H1 (cell line): ENCODE results near the gene PRKAR2B. TPM values are rescaled to one million over a fixed set of nuclear protein-coding genes. Genes with fewer than 3 reads are reported as not detected.

Source experiments
- CTCF ChIA-PET: fragments of 300-600 bp; sonication (Branson Sonifier 250); formaldehyde crosslinking; loops from one replicate; lab custom pipeline; 2021; ENCODE audit not compliant: partially characterized antibody; lab: Charles Lee
- POLR2A ChIA-PET: fragments of 300-600 bp; sonication (Branson Sonifier 250); formaldehyde crosslinking; loops from one replicate; lab custom pipeline; 2021; ENCODE audit warnings: inconsistent platforms; ENCODE audit not compliant: partially characterized antibody; lab: Charles Lee
- DNase-seq, 2 experiments: peaks; one replicate each; pipeline versions ENCODE4 v3.0.0 to v3.0.0-alpha.2; 2010 to 2022; ENCODE audit warnings: low spot score in 2 of 2, low read depth in 1 of 2, mixed read lengths in 1 of 2
- FAIRE-seq: peaks from 2 replicates; lab custom pipeline; 2011; peaks lifted over from hg19 to GRCh38; lab: Jason Lieb, UNC
- H2AFZ ChIP-seq: 2 replicates; pipeline ENCODE4 v1.8.1; 2012; ENCODE audit warnings: low read length, inconsistent platforms
- H2AK5ac ChIP-seq: 2 replicates; pipeline ENCODE4 v1.6.1; 2013; ENCODE audit warnings: low read depth, low read length
- H2BK120ac ChIP-seq: replicated peaks from 2 replicates; pipeline ENCODE3; 2013; ENCODE audit warnings: low read depth, low read length, inconsistent platforms
- H2BK12ac ChIP-seq: 2 replicates; pipeline ENCODE4 v1.6.1; 2013; ENCODE audit warnings: low read depth, low read length
- H2BK15ac ChIP-seq: 2 replicates; pipeline ENCODE4 v1.6.1; 2013; ENCODE audit warnings: low read length
- H2BK20ac ChIP-seq: 2 replicates; pipeline ENCODE4 v1.6.1; 2013; ENCODE audit warnings: low read length
- H2BK5ac ChIP-seq: 2 replicates; pipeline ENCODE4 v1.6.1; 2013; ENCODE audit warnings: low read depth, low read length
- H3K14ac ChIP-seq: 2 replicates; pipeline ENCODE4 v1.6.1; 2013; ENCODE audit warnings: inconsistent platforms; ENCODE audit not compliant: insufficient read length
- H3K18ac ChIP-seq: 2 replicates; pipeline ENCODE4 v1.6.1; 2013; ENCODE audit warnings: low read length; ENCODE audit errors: extremely low read depth
- H3K23ac ChIP-seq: 2 replicates; pipeline ENCODE4 v1.6.1; 2013; ENCODE audit warnings: inconsistent platforms; ENCODE audit not compliant: insufficient read length
- H3K23me2 ChIP-seq: 2 replicates; pipeline ENCODE4 v1.6.1; 2013; ENCODE audit warnings: low read depth, low read length
- H3K27ac ChIP-seq: 2 replicates; pipeline ENCODE4 v1.6.1; 2011; ENCODE audit warnings: low read depth, low read length, inconsistent platforms
- H3K27me3 ChIP-seq, 4 experiments: replicated peaks in 1 of 4; 1 replicate in 1 of 4; 2 replicates in 3 of 4; pipeline versions ENCODE4 v1.6.1 to v1.8.1; 2011 to 2013; ENCODE audit warnings: low read length in 3 of 4, mild to moderate bottlenecking in 3 of 4, inconsistent platforms in 2 of 4, mixed read lengths in 2 of 4, moderate library complexity in 1 of 4; ENCODE audit not compliant: control insufficient read depth in 3 of 4, insufficient read depth in 3 of 4; ENCODE audit errors: extremely low read depth in 1 of 4
- H3K36me3 ChIP-seq, 4 experiments: 2 replicates each; pipeline versions ENCODE4 v1.6.1 to v1.8.1; 2011 to 2013; ENCODE audit warnings: mild to moderate bottlenecking in 4 of 4, low read length in 3 of 4, moderate library complexity in 2 of 4, control low read depth in 1 of 4, inconsistent platforms in 1 of 4; ENCODE audit not compliant: insufficient read depth in 4 of 4, control insufficient read depth in 2 of 4
- H3K4ac ChIP-seq: replicated peaks from 2 replicates; pipeline ENCODE3; 2013; ENCODE audit warnings: low read length, low read depth, mixed read lengths, inconsistent platforms; ENCODE audit not compliant: insufficient read length
- H3K4me1 ChIP-seq, 4 experiments: replicated peaks in 1 of 4; 1 replicate in 1 of 4; 2 replicates in 3 of 4; pipeline versions ENCODE4 v1.6.1 to v1.8.1; 2011 to 2013; ENCODE audit warnings: low read length in 3 of 4, inconsistent platforms in 2 of 4, mixed read lengths in 1 of 4; ENCODE audit not compliant: insufficient read depth in 4 of 4, control insufficient read depth in 3 of 4
- H3K4me2 ChIP-seq, 2 experiments: 2 replicates each; pipeline versions ENCODE4 v1.6.1 to v1.8.1; 2011 to 2013; ENCODE audit warnings: low read depth in 2 of 2, low read length in 2 of 2, control low read depth in 1 of 2, inconsistent platforms in 1 of 2, mild to moderate bottlenecking in 1 of 2; ENCODE audit not compliant: insufficient read depth in 1 of 2
- H3K4me3 ChIP-seq, 4 experiments: fragments of 200-600, 300-600 bp in 1 of 4; sonication (generic), shearing (Covaris generic), sonication (Bioruptor Twin) in 1 of 4; 2 replicates each; pipeline versions ENCODE4 v1.5.1 to v1.8.1; 2011 to 2016; ENCODE audit warnings: low read length in 4 of 4, low read depth in 3 of 4, control low read depth in 2 of 4, inconsistent platforms in 2 of 4, mild to moderate bottlenecking in 2 of 4, mixed read lengths in 1 of 4, moderate library complexity in 1 of 4; ENCODE audit not compliant: insufficient read depth in 2 of 4; ENCODE audit errors: extremely low read depth in 1 of 4
- H3K56ac ChIP-seq: replicated peaks from 2 replicates; pipeline ENCODE3; 2013; ENCODE audit warnings: low read depth, mild to moderate bottlenecking, mixed read lengths, low read length, inconsistent platforms; ENCODE audit not compliant: insufficient read length
- H3K79me1 ChIP-seq: 2 replicates; pipeline ENCODE4 v1.6.1; 2013; ENCODE audit warnings: low read depth, low read length, control low read depth
- H3K79me2 ChIP-seq, 2 experiments: 2 replicates each; pipeline versions ENCODE4 v1.6.1 to v1.8.1; 2012 to 2013; ENCODE audit warnings: low read length in 2 of 2, mild to moderate bottlenecking in 2 of 2, inconsistent platforms in 1 of 2; ENCODE audit not compliant: insufficient read depth in 2 of 2, control insufficient read depth in 1 of 2
- H3K9ac ChIP-seq, 4 experiments: replicated peaks in 1 of 4; 1 replicate in 1 of 4; 2 replicates in 3 of 4; pipeline versions ENCODE4 v1.6.1 to v1.8.1; 2011 to 2013; ENCODE audit warnings: low read depth in 3 of 4, low read length in 3 of 4, control low read depth in 2 of 4, mild to moderate bottlenecking in 2 of 4, moderate library complexity in 2 of 4, inconsistent platforms in 1 of 4; ENCODE audit errors: extremely low read depth in 1 of 4
- H3K9me3 ChIP-seq, 2 experiments: 2 replicates each; pipeline versions ENCODE4 v1.6.1 to v1.8.1; 2012 to 2013; ENCODE audit warnings: mild to moderate bottlenecking in 2 of 2, moderate library complexity in 2 of 2, control low read depth in 1 of 2, inconsistent platforms in 1 of 2, low read depth in 1 of 2, low read length in 1 of 2, mixed read lengths in 1 of 2; ENCODE audit not compliant: insufficient read depth in 2 of 2
- H4K20me1 ChIP-seq, 2 experiments: replicated peaks in 1 of 2; 2 replicates each; pipeline versions ENCODE3 to v1.8.1; 2011 to 2013; ENCODE audit warnings: inconsistent platforms in 2 of 2, low read length in 2 of 2, mild to moderate bottlenecking in 1 of 2; ENCODE audit not compliant: insufficient read depth in 2 of 2, control insufficient read depth in 1 of 2
- H4K5ac ChIP-seq: 2 replicates; pipeline ENCODE4 v1.6.1; 2013; ENCODE audit warnings: low read length, low read depth, mixed read lengths, inconsistent platforms; ENCODE audit not compliant: insufficient read length
- H4K8ac ChIP-seq: 2 replicates; pipeline ENCODE4 v1.8.0; 2013; ENCODE audit warnings: mild to moderate bottlenecking, moderate library complexity, low read length, inconsistent platforms; ENCODE audit not compliant: insufficient read depth; ENCODE audit errors: extremely low read depth
- H4K91ac ChIP-seq: replicated peaks from 2 replicates; pipeline ENCODE3; 2013; ENCODE audit warnings: low read length, mixed read lengths, inconsistent platforms; ENCODE audit not compliant: insufficient read length
- GTF2F1 ChIP-seq: IDR thresholded peaks from 2 replicates; pipeline ENCODE4 v1.6.1; 2012; ENCODE audit warnings: low read depth, low read length, improper control_type of control experiment, borderline replicate concordance
- HDAC6 ChIP-seq: IDR thresholded peaks from one replicate; pipeline ENCODE4 v1.7.1; 2012; ENCODE audit warnings: low read depth, mild to moderate bottlenecking, inconsistent platforms, low read length, moderate library complexity
- JUN ChIP-seq: IDR thresholded peaks from 2 replicates; pipeline ENCODE4 v1.6.1; 2011; ENCODE audit warnings: low read depth, mild to moderate bottlenecking, improper control_type of control experiment, low read length
- KDM4A ChIP-seq: IDR thresholded peaks from one replicate; pipeline ENCODE4 v1.7.1; 2012; ENCODE audit warnings: low read depth, mild to moderate bottlenecking, moderate library complexity, low read length, inconsistent platforms; ENCODE audit not compliant: severe bottlenecking
- KDM5A ChIP-seq: fragments of 200-600 bp; IDR thresholded peaks from 2 replicates; pipeline ENCODE4 v1.7.1; 2012; ENCODE audit warnings: mild to moderate bottlenecking, low read length, inconsistent platforms, mixed read lengths
- RNF2 ChIP-seq: fragments of 200-900, 300-1000 bp; sonication (generic); IDR thresholded peaks from 2 replicates; pipeline ENCODE4 v1.7.1; 2016; ENCODE audit warnings: borderline replicate concordance, low read depth, mild to moderate bottlenecking, antibody characterized with exemption, low read length; ENCODE audit not compliant: poor library complexity, severe bottlenecking; ENCODE audit errors: missing control alignments
- SIRT6 ChIP-seq: IDR thresholded peaks from one replicate; pipeline ENCODE4 v1.7.1; 2012; ENCODE audit warnings: low read length, inconsistent platforms
- WGBS, 2 experiments: shearing (Covaris generic) in 1 of 2; methylation state at CpG; one replicate each; pipeline versions ENCODE4 v1.1.6 to v1.1.7; 2013 to 2015; ENCODE audit warnings: low lambda C conversion rate in 2 of 2, mixed read lengths in 2 of 2, inconsistent platforms in 1 of 2, low coverage in 1 of 2, missing lambda C conversion rate in 1 of 2; ENCODE audit not compliant: insufficient replicate concordance in 2 of 2, insufficient coverage in 1 of 2, insufficient read length in 1 of 2; ENCODE audit errors: extremely low coverage in 1 of 2, missing lambda C conversion rate in 1 of 2; 5-methylcytosine and 5-hydroxymethylcytosine counted together
- polyA plus RNA-seq, 7 experiments: library from polyadenylated mRNA; depleted of rRNA in 3 of 7; stranded (reverse) in 5 of 7; unstranded in 2 of 7; fragments of >200 nt in 5 of 7; fragments of 200-250 nt in 2 of 7; gene quantifications; 1 replicate in 5 of 7; 2 replicates in 1 of 7; 4 replicates in 1 of 7; pipeline versions ENCODE4 v1.2.1 to v1.2.3, GENCODE V29; 2011 to 2013; ENCODE audit warnings: missing spikeins in 2 of 7, mixed read lengths in 2 of 7
- total RNA-seq: library from RNA; stranded (reverse); fragmentation: NEBNext Ultra II Directional; extraction: Animal tissue kit (Norgen Biotek cat#: 25700); gene quantifications from 2 replicates; pipeline ENCODE4 v1.2.1, GENCODE V29; 2021
- TF ChIP-seq, protein P1 (sequence below): IDR thresholded peaks from 2 replicates; pipeline ENCODE4 v1.6.1; 2012; ENCODE audit warnings: low read length, inconsistent platforms

The PRKAR2B gene
- total and polyA plus RNA-seq, 2 of the 8 experiments (the other 6 are each of a cell fraction or from before 2014, with no cell fraction given): 10.4 to 37.0 TPM

DNA sequence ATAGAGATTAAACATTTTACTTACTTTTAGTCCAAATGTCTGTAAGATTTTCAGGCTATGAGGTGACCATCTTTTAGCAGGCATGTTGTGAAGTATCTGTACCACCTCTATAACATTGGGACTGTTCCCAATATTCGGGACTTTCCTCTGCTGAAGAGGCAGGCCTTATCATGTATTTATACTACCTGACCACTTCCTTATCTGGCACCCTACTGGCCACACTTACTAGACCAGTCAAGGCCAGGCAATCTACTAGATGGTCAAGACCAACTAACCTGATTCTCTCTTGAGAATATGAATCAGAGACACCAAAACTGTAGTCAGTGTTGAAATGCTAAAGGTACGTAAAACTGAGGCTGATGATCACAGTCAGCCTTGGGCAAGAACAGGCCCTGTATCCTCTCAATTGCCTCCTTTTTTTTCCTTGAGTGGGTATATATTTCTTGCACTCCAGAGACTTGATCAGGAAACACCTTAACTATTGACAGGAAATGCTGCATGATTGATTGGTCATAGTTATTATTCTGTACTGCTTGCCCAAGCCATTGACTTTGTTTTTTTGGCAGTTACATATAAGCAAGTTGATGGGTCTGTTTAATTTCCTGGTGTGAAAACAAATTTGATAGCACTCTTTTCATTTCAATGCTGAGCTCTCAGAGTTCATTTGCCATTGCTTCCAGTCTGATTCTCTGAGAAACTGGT, 5.2 kb upstream of the PRKAR2B start:
- WGBS, 2 experiments: 96% methylated on average over 2 of the region's 2 CpGs; no CpG with 5 or more reads in 1 of the 2 experiments
- H4K20me1 ChIP-seq: no peaks in the 10 kb centered on the region
- no peak overlapping the region for H4K8ac ChIP-seq
- H3K56ac ChIP-seq: no peak overlapping the region
- H3K4me2 ChIP-seq: no peak overlapping the region
- TF ChIP-seq KDM5A: no peak
- TF ChIP-seq HDAC6: no peak
- TF ChIP-seq GTF2F1: no peak
- TF ChIP-seq RNF2: no peak
- TF ChIP-seq SIRT6: no peak
- no peak for TF ChIP-seq JUN
- TF ChIP-seq KDM4A: no peak
- TF ChIP-seq, protein P1, sequence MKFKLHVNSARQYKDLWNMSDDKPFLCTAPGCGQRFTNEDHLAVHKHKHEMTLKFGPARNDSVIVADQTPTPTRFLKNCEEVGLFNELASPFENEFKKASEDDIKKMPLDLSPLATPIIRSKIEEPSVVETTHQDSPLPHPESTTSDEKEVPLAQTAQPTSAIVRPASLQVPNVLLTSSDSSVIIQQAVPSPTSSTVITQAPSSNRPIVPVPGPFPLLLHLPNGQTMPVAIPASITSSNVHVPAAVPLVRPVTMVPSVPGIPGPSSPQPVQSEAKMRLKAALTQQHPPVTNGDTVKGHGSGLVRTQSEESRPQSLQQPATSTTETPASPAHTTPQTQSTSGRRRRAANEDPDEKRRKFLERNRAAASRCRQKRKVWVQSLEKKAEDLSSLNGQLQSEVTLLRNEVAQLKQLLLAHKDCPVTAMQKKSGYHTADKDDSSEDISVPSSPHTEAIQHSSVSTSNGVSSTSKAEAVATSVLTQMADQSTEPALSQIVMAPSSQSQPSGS: no peak
- no peak overlapping the region for H3K27ac ChIP-seq
- FAIRE-seq (no peak), DNase-seq (no peak)
- H3K4me1 ChIP-seq: peaks cover 0 to 2% (median under 1%) of the 10 kb centered on the region in 4 experiments; a peak in 2 of 7 replicates
- H3K9me3 ChIP-seq: peaks cover 0 to 8% of the 10 kb centered on the region in 2 experiments; a peak in 1 of 4 replicates
- ChIA-PET CTCF (interaction anchor here (0.6 to 1.0 kb wide), 2 partner anchors 14 to 404 kb away, joined by 3 to 4 read pairs; no protein-coding TSS in a partner anchor), POLR2A (no interaction called here)
- no peak overlapping the region for H2BK20ac ChIP-seq
- no peak overlapping the region for H3K18ac ChIP-seq
- no peak overlapping the region for H2BK15ac ChIP-seq
- no peak overlapping the region for H3K4ac ChIP-seq
- no peaks in the 10 kb centered on the region for H3K27me3 ChIP-seq
- no peak overlapping the region for H3K4me3 ChIP-seq
- no peak overlapping the region for H2BK5ac ChIP-seq
- no peak overlapping the region for H2AFZ ChIP-seq
- no peaks in the 10 kb centered on the region for H3K36me3 ChIP-seq
- no peak overlapping the region for H2BK12ac ChIP-seq
- H2AK5ac ChIP-seq: no peak overlapping the region
- no peak overlapping the region for H3K14ac ChIP-seq
- no peak overlapping the region for H4K91ac ChIP-seq
- H2BK120ac ChIP-seq: no peak overlapping the region
- no peaks in the 10 kb centered on the region for H3K23me2 ChIP-seq
- H3K23ac ChIP-seq: no peak overlapping the region
- H3K79me1 ChIP-seq: no peaks in the 10 kb centered on the region
- H4K5ac ChIP-seq: no peak overlapping the region
- H3K9ac ChIP-seq: no peak overlapping the region
- H3K79me2 ChIP-seq: no peaks in the 10 kb centered on the region
